Mesendoderm (in vitro differentiated cells): ENCODE results near the gene MDM2.

Experiments
- DNase-seq: peaks from one replicate; pipeline ENCODE4 v3.0.0; 2013
- H2AK5ac ChIP-seq: 2 replicates; pipeline ENCODE4 v1.6.1; 2013; ENCODE audit warnings: low read length, inconsistent platforms
- H2BK120ac ChIP-seq: 2 replicates; pipeline ENCODE4 v1.6.1; 2013; ENCODE audit warnings: low read depth, mild to moderate bottlenecking, low read length, moderate library complexity, mixed read lengths
- H2BK15ac ChIP-seq: replicated peaks from 2 replicates; pipeline ENCODE4 v1.6.1; 2013; ENCODE audit warnings: low read depth, mild to moderate bottlenecking, moderate library complexity
- H2BK5ac ChIP-seq: 2 replicates; pipeline ENCODE4 v1.6.1; 2013; ENCODE audit warnings: low read length, inconsistent platforms
- H3K18ac ChIP-seq: 2 replicates; pipeline ENCODE4 v1.6.1; 2013; ENCODE audit warnings: mild to moderate bottlenecking, low read length, mixed read lengths
- H3K23ac ChIP-seq: one replicate; pipeline ENCODE4 v1.6.1; 2013; ENCODE audit warnings: low read length
- H3K27ac ChIP-seq: 2 replicates; pipeline ENCODE4 v1.5.1; 2013; ENCODE audit warnings: low read depth, mild to moderate bottlenecking, inconsistent platforms, low read length, moderate library complexity
- H3K27me3 ChIP-seq: 2 replicates; pipeline ENCODE4 v1.6.1; 2013; ENCODE audit warnings: low read length, control low read depth, mild to moderate bottlenecking, inconsistent platforms; ENCODE audit not compliant: insufficient read depth, poor library complexity
- H3K36me3 ChIP-seq: 2 replicates; pipeline ENCODE4 v1.6.1; 2013; ENCODE audit warnings: low read length, inconsistent platforms; ENCODE audit not compliant: control insufficient read depth, insufficient read depth
- H3K4ac ChIP-seq: one replicate; pipeline ENCODE4 v1.6.1; 2013; ENCODE audit warnings: low read depth, mild to moderate bottlenecking, low read length, moderate library complexity
- H3K4me1 ChIP-seq: 2 replicates; pipeline ENCODE4 v1.6.1; 2013; ENCODE audit warnings: low read depth, low read length, inconsistent platforms; ENCODE audit not compliant: control insufficient read depth
- H3K4me2 ChIP-seq: 2 replicates; pipeline ENCODE4 v1.6.1; 2013; ENCODE audit warnings: low read length
- H3K4me3 ChIP-seq: 2 replicates; pipeline ENCODE4 v1.5.1; 2013; ENCODE audit warnings: mild to moderate bottlenecking, low read length
- H3K56ac ChIP-seq: one replicate; pipeline ENCODE4 v1.6.1; 2013; ENCODE audit warnings: low read length
- H3K79me1 ChIP-seq: 2 replicates; pipeline ENCODE4 v1.6.1; 2013; ENCODE audit warnings: low read length, inconsistent platforms
- H3K79me2 ChIP-seq: 2 replicates; pipeline ENCODE4 v1.6.1; 2013; ENCODE audit warnings: mild to moderate bottlenecking, low read length; ENCODE audit not compliant: control insufficient read depth, insufficient read depth
- H3K9ac ChIP-seq: 2 replicates; pipeline ENCODE4 v1.6.1; 2013; ENCODE audit warnings: low read length, inconsistent platforms
- H4K5ac ChIP-seq: one replicate; pipeline ENCODE4 v1.6.1; 2013; ENCODE audit warnings: low read length
- H4K8ac ChIP-seq: one replicate; pipeline ENCODE4 v1.6.1; 2013; ENCODE audit warnings: low read depth, mild to moderate bottlenecking, control low read depth, low read length, moderate library complexity
- WGBS: extraction: QIAGEN DNeasy Blood & Tissue Kit; methylation state at CpG from one replicate; pipeline ENCODE4 v1.1.7; 2013; ENCODE audit warnings: low lambda C conversion rate, missing lambda C conversion rate; ENCODE audit not compliant: insufficient coverage; ENCODE audit errors: extremely low coverage; 5-methylcytosine and 5-hydroxymethylcytosine counted together

The MDM2 gene

DNA sequence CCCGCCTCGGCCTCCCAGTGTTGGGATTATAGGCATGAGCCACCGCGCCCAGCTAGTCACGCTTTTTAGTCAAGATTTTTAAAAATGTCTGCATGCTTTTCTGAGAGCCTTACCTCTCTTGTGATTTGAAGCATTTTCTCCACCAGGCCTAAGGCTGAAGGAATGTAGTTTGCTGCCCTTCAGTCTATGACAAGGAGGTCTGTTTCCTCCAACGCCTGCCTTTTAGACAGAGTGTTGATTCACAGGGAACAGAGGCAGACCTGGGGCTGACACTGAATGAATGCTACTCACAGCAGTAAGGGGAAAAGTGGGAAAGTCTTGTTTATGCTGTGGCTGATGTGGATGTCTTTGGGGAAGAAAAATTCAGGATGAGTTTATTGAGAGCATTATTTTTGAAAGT lies 27.2 kb upstream of the MDM2 start:
- Histone ChIP-seq H2BK5ac (no peak overlapping the region), H3K27ac (no peak overlapping the region), H3K4me2 (no peak overlapping the region), H4K8ac (no peak overlapping the region), H2BK15ac (no peak overlapping the region), H3K79me1 (no peaks in the 10 kb centered on the region), H2AK5ac (no peak overlapping the region), H3K9ac (no peak overlapping the region), H3K79me2 (no peaks in the 10 kb centered on the region), H3K18ac (no peak overlapping the region), H3K56ac (no peak overlapping the region), H3K23ac (no peak overlapping the region), H3K27me3 (no peaks in the 10 kb centered on the region), H3K4me1 (no peaks in the 10 kb centered on the region), H4K5ac (no peak overlapping the region), H3K4ac (no peak overlapping the region), H2BK120ac (no peak overlapping the region), H3K4me3 (no peak overlapping the region), H3K36me3 (no peaks in the 10 kb centered on the region)
- peak; percentile 45 for DNase-seq
- WGBS = no CpG with 5 or more reads among the region's 6 CpGs

GRCh38 chr12:68781728-68782127 lies 26.2 kb upstream of the MDM2 start:
- Histone ChIP-seq H3K36me3 (no peaks in the 10 kb centered on the region), H2BK15ac (no peak overlapping the region), H3K79me1 (no peaks in the 10 kb centered on the region), H2BK5ac (no peak overlapping the region), H3K4me2 (no peak overlapping the region), H3K4me3 (no peak overlapping the region), H3K56ac (no peak overlapping the region), H3K18ac (no peak overlapping the region), H3K9ac (no peak overlapping the region), H3K27me3 (no peaks in the 10 kb centered on the region), H3K27ac (no peak overlapping the region), H2AK5ac (no peak overlapping the region), H4K5ac (no peak overlapping the region), H3K4me1 (no peaks in the 10 kb centered on the region), H3K4ac (no peak overlapping the region), H3K23ac (no peak overlapping the region), H3K79me2 (no peaks in the 10 kb centered on the region), H4K8ac (no peak overlapping the region), H2BK120ac (no peak overlapping the region)
- no peak for DNase-seq
- WGBS = no CpG with 5 or more reads among the region's 6 CpGs

DNA sequence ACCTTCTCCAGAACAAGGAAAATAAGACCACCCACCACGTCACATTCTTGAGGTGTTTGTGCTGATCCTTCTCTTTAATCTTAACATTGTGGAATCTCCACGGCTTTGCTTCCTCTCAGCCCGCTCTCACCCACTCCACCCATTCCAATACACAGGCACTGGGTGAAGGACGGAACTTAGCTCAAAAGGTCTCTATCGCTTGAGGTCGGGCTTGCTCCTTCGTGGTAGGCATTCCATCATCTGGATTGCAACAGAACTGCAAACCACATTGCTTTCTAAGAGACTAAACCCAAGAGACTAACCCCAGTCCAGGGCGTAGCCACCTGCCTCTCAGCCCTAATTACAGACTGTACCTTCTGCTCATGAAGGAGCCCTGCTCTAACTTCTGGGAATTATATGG lies 24.0 kb upstream of the MDM2 start:
- DNase-seq = no peak
- no peaks in the 10 kb centered on the region for H3K4me1 ChIP-seq
- no peak overlapping the region for H2AK5ac ChIP-seq
- no peaks in the 10 kb centered on the region for H3K79me1 ChIP-seq
- H3K23ac ChIP-seq = no peak overlapping the region
- no peaks in the 10 kb centered on the region for H3K36me3 ChIP-seq
- no peak overlapping the region for H4K5ac ChIP-seq
- H3K4ac ChIP-seq = no peak overlapping the region
- no peak overlapping the region for H3K56ac ChIP-seq
- H3K27ac ChIP-seq = no peak overlapping the region
- no peak overlapping the region for H3K4me3 ChIP-seq
- H3K27me3 ChIP-seq = no peaks in the 10 kb centered on the region
- no peak overlapping the region for H3K4me2 ChIP-seq
- WGBS = no CpG with 5 or more reads among the region's 8 CpGs
- no peak overlapping the region for H3K18ac ChIP-seq
- H3K79me2 ChIP-seq = no peaks in the 10 kb centered on the region
- H2BK15ac ChIP-seq = no peak overlapping the region
- H4K8ac ChIP-seq = no peak overlapping the region
- no peak overlapping the region for H2BK5ac ChIP-seq
- H2BK120ac ChIP-seq = no peak overlapping the region
- no peak overlapping the region for H3K9ac ChIP-seq

DNA sequence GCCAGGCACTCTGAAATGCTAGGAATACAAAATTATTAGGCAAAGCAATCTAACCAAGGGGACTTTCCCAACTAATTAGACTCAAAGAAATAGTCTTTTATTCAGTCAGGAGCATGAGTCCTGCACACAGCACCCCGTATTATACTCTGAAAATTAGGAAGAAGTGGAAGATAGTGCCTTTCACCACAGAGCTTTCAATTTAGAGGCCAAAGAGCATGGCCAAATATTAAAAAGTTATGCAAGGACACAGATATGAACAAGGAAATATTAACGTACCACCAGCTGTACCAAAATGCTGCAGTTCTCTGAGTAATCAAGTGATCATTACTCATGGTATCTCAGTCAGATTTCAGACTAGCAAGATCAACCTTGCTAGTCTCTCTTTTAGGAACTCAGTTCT lies 22.6 kb upstream of the MDM2 start:
- Histone ChIP-seq H2BK15ac (no peak overlapping the region), H4K5ac (no peak overlapping the region), H3K27me3 (no peaks in the 10 kb centered on the region), H3K4me3 (no peak overlapping the region), H4K8ac (no peak overlapping the region), H3K9ac (no peak overlapping the region), H3K36me3 (no peaks in the 10 kb centered on the region), H3K4me1 (no peaks in the 10 kb centered on the region), H3K79me1 (no peaks in the 10 kb centered on the region), H2AK5ac (no peak overlapping the region), H3K18ac (no peak overlapping the region), H3K4ac (no peak overlapping the region), H2BK120ac (no peak overlapping the region), H3K79me2 (no peaks in the 10 kb centered on the region), H3K56ac (no peak overlapping the region), H2BK5ac (no peak overlapping the region), H3K23ac (no peak overlapping the region), H3K27ac (no peak overlapping the region), H3K4me2 (no peak overlapping the region)
- no peak for DNase-seq
- no CpG with 5 or more reads among the region's 2 CpGs for WGBS

GRCh38 chr12:68785823-68786222 lies 22.2 kb upstream of the MDM2 start:
- Histone ChIP-seq H4K5ac (no peak overlapping the region), H3K23ac (no peak overlapping the region), H3K4me3 (no peak overlapping the region), H3K4ac (no peak overlapping the region), H3K4me2 (no peak overlapping the region), H3K36me3 (no peaks in the 10 kb centered on the region), H3K9ac (no peak overlapping the region), H2AK5ac (no peak overlapping the region), H3K27me3 (no peaks in the 10 kb centered on the region), H2BK5ac (no peak overlapping the region), H3K27ac (no peak overlapping the region), H3K79me2 (no peaks in the 10 kb centered on the region), H3K79me1 (no peaks in the 10 kb centered on the region), H2BK120ac (no peak overlapping the region), H3K4me1 (no peaks in the 10 kb centered on the region), H3K18ac (no peak overlapping the region), H4K8ac (no peak overlapping the region), H3K56ac (no peak overlapping the region), H2BK15ac (no peak overlapping the region)
- no CpG with 5 or more reads among the region's 5 CpGs for WGBS
- no peak for DNase-seq

DNA sequence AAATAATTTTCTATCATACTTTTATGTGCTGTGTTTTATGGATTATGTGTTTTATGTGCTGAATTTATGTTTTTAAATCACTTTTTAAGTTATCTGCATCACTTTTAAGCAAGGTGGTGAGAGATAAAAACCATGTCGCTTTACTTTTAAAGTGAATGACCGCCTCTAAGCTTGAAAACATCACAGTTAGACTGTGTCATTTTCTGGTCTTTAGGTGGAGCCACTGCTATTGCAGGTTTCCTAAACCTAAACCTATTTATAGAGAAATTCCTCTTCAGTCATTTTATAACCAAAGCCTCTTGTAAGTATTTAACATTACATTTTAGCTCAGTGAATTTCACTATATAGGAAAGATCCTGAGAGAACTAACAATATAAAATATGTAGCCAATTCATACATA lies 21.0 kb upstream of the MDM2 start:
- no peaks in the 10 kb centered on the region for H3K79me1 ChIP-seq
- no peak overlapping the region for H3K4ac ChIP-seq
- H3K79me2 ChIP-seq = no peaks in the 10 kb centered on the region
- no peak for DNase-seq
- no peak overlapping the region for H2BK120ac ChIP-seq
- no peaks in the 10 kb centered on the region for H3K36me3 ChIP-seq
- H2BK15ac ChIP-seq = no peak overlapping the region
- no peak overlapping the region for H3K27ac ChIP-seq
- no peak overlapping the region for H3K23ac ChIP-seq
- no peak overlapping the region for H3K56ac ChIP-seq
- H3K9ac ChIP-seq = no peak overlapping the region
- H4K5ac ChIP-seq = no peak overlapping the region
- H3K18ac ChIP-seq = no peak overlapping the region
- H2AK5ac ChIP-seq = no peak overlapping the region
- H3K27me3 ChIP-seq = no peaks in the 10 kb centered on the region
- no peaks in the 10 kb centered on the region for H3K4me1 ChIP-seq
- H2BK5ac ChIP-seq = no peak overlapping the region
- no CpG with 5 or more reads among the region's 2 CpGs for WGBS
- H4K8ac ChIP-seq = no peak overlapping the region
- no peak overlapping the region for H3K4me2 ChIP-seq
- H3K4me3 ChIP-seq = no peak overlapping the region
